Type B pancreatic cell (in vitro differentiated cells): ENCODE data around the gene CAMKK1. TPM values are rescaled to one million over a fixed set of nuclear protein-coding genes. Genes with fewer than 3 reads are reported as not detected.

Experiments
- DNase-seq: peaks from one replicate; pipeline ENCODE4 v3.0.0; 2021; ENCODE audit warnings: mixed read lengths; ENCODE audit not compliant: unreplicated experiment; ENCODE audit errors: extremely low spot score
- H3K27ac Mint-ChIP-seq: 2 replicates; pipeline ENCODE4 v1.8.0; 2021; ENCODE audit warnings: mild to moderate bottlenecking, mixed read lengths
- H3K27me3 Mint-ChIP-seq: 2 replicates; pipeline ENCODE4 v1.8.0; 2021; ENCODE audit warnings: mixed read lengths
- H3K36me3 Mint-ChIP-seq: 2 replicates; pipeline ENCODE4 v1.8.0; 2021; ENCODE audit warnings: mixed read lengths
- H3K4me1 Mint-ChIP-seq: one replicate; pipeline ENCODE4 v1.8.0; 2021; ENCODE audit warnings: mixed read lengths; ENCODE audit not compliant: unreplicated experiment
- H3K4me3 Mint-ChIP-seq: 2 replicates; pipeline ENCODE4 v1.8.0; 2021; ENCODE audit warnings: mild to moderate bottlenecking, mixed read lengths
- H3K9me3 Mint-ChIP-seq: 2 replicates; pipeline ENCODE4 v1.8.0; 2021; ENCODE audit warnings: mixed read lengths
- total RNA-seq: library from RNA; stranded (reverse); gene quantifications from 2 replicates; pipeline ENCODE4 v1.2.1, GENCODE V29; 2021; ENCODE audit warnings: low replicate concordance
- TF ChIP-seq, protein P1 (sequence below): fragments of 200-600 bp; sonication (generic); conservative IDR thresholded peaks from 2 replicates; pipeline ENCODE4 v1.5.0; 2021; ENCODE audit warnings: antibody characterized with exemption, mild to moderate bottlenecking

Gene CAMKK1
- total RNA-seq, 1 donor from 2014 or later, result 2.7 TPM

DNA sequence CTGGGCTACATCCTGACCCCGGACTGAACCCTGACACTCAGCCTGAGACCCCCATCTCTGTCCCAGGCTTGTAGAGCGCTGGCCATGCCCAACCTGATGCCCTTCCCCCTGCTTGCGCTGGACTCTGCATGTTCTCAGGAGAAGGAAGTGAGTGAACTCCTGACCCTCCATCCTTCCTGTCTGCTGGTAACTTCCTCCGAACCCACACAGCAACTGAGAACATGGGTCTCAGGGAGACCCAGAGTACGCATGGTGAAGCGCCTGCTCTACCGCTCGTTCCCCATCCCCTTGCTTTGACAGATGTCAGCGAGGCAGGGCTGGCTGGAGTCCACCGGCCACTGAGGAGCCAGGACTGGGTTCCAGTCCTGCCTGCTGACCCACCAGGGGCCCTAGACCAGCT, 6.1 kb downstream of the CAMKK1 start:
- peaks cover 27% of the 10 kb centered on the region for H3K4me1 Mint-ChIP-seq
- no peaks in the 10 kb centered on the region for H3K36me3 Mint-ChIP-seq
- H3K9me3 Mint-ChIP-seq, result no peaks in the 10 kb centered on the region
- H3K27ac Mint-ChIP-seq, result no peak overlapping the region
- H3K27me3 Mint-ChIP-seq, result peaks cover 15% of the 10 kb centered on the region
- no peak for DNase-seq
- no peak overlapping the region for H3K4me3 Mint-ChIP-seq
- TF ChIP-seq, protein P1, sequence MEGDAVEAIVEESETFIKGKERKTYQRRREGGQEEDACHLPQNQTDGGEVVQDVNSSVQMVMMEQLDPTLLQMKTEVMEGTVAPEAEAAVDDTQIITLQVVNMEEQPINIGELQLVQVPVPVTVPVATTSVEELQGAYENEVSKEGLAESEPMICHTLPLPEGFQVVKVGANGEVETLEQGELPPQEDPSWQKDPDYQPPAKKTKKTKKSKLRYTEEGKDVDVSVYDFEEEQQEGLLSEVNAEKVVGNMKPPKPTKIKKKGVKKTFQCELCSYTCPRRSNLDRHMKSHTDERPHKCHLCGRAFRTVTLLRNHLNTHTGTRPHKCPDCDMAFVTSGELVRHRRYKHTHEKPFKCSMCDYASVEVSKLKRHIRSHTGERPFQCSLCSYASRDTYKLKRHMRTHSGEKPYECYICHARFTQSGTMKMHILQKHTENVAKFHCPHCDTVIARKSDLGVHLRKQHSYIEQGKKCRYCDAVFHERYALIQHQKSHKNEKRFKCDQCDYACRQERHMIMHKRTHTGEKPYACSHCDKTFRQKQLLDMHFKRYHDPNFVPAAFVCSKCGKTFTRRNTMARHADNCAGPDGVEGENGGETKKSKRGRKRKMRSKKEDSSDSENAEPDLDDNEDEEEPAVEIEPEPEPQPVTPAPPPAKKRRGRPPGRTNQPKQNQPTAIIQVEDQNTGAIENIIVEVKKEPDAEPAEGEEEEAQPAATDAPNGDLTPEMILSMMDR, result no peak

- DNase-seq, result no peak
- Mint-ChIP-seq H3K27ac (no peak overlapping the region), H3K4me3 (no peak overlapping the region), H3K36me3 (no peaks in the 10 kb centered on the region), H3K4me1 (peaks cover 19% of the 10 kb centered on the region), H3K9me3 (no peaks in the 10 kb centered on the region), H3K27me3 (peaks cover 7% of the 10 kb centered on the region)
- TF ChIP-seq, protein P1, result no peak
These were observed 6.9 kb downstream of the CAMKK1 start for GRCh38 chr17:3885970-3886369.

- DNase-seq, result no peak
- TF ChIP-seq, protein P1, result no peak
- no peaks in the 10 kb centered on the region for H3K9me3 Mint-ChIP-seq
- H3K4me1 Mint-ChIP-seq, result peaks cover 14% of the 10 kb centered on the region
- peaks cover 1% of the 10 kb centered on the region for H3K27me3 Mint-ChIP-seq
- H3K36me3 Mint-ChIP-seq, result no peaks in the 10 kb centered on the region
- H3K4me3 Mint-ChIP-seq, result no peak overlapping the region
- no peak overlapping the region for H3K27ac Mint-ChIP-seq
These were observed 7.6 kb downstream of the CAMKK1 start for GRCh38 chr17:3885271-3885670.

DNA sequence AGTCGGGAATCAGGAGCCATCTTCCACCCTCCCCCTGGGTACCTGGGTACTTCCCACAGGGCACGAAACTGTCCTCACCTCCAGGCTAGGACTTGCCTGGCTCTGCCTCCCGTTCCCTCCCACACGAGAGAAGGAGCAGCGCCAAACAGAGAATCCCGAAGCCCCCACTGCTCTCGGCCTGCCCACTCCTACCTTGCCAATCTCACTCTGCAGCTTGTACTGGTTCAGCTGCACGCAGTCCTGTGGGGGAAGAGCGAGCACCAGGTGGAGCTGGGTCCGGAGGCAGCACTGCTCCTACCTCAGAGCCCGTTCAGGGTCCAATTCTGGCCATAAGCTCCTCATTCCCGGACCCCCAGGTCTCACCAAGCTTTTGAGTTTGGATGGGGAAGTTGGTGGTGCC, 8.7 kb downstream of the CAMKK1 start:
- TF ChIP-seq, protein P1, result no peak
- Mint-ChIP-seq H3K27ac (no peak overlapping the region), H3K9me3 (no peaks in the 10 kb centered on the region), H3K4me1 (peaks cover 20% of the 10 kb centered on the region), H3K36me3 (no peaks in the 10 kb centered on the region), H3K4me3 (no peak overlapping the region), H3K27me3 (no peaks in the 10 kb centered on the region)
- no peak for DNase-seq

DNA sequence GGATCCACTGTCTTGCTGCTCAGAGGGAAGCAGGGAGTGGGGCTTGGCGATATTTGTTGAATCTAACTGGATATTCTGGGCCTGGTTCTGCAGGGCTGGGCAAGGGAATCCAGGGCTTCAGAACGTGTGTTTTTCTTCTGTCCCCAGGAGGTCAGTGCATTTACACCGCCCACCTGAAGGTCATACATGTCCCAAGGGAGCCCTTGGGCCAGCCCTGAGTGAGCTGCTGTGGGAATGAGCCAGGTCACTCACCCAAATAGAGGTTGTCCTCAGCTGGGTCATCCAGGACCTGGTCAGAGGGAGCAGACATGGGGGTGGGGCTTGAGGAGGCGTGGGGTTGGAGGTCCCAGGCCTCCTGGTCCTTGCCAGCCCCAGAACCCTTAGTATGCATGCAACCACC, 10.6 kb downstream of the CAMKK1 start:
- no peak overlapping the region for H3K27ac Mint-ChIP-seq
- H3K4me1 Mint-ChIP-seq, result peaks cover 18% of the 10 kb centered on the region
- H3K4me3 Mint-ChIP-seq, result no peak overlapping the region
- TF ChIP-seq, protein P1, result no peak
- H3K27me3 Mint-ChIP-seq, result no peaks in the 10 kb centered on the region
- no peaks in the 10 kb centered on the region for H3K36me3 Mint-ChIP-seq
- no peak for DNase-seq
- H3K9me3 Mint-ChIP-seq, result no peaks in the 10 kb centered on the region

DNA sequence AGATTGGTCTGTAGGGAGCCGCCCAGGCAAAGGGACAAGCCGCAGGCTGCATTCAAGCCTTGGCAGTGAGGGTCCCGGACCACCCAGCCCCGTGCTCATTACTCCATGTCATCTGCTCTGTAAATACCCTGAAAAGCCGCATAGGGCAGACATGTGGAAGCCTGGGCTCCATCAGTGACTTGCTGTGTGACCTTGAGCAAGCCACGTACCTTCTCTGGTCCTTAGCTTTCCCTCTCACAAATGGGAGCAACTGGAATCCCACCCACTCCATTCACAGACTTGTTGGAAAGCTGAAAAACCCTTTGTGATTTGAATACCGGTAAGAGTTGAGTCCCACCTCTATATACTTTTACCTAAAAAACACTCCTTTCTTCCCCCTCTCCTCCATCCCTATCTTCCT, 11.9 kb downstream of the CAMKK1 start:
- no peaks in the 10 kb centered on the region for H3K9me3 Mint-ChIP-seq
- DNase-seq, result no peak
- TF ChIP-seq, protein P1, result no peak
- no peaks in the 10 kb centered on the region for H3K27me3 Mint-ChIP-seq
- H3K36me3 Mint-ChIP-seq, result no peaks in the 10 kb centered on the region
- H3K4me3 Mint-ChIP-seq, result no peak overlapping the region
- no peak overlapping the region for H3K27ac Mint-ChIP-seq
- peaks cover 11% of the 10 kb centered on the region for H3K4me1 Mint-ChIP-seq
